ENCODE data around the gene PRPF19. TPM values are rescaled to one million over a fixed set of nuclear protein-coding genes. Genes with fewer than 3 reads are reported as not detected.

The PRPF19 gene
- total RNA-seq, 1 donor from 2014 or later, result 94.9 TPM

- no peak for ATAC-seq
Observed at GRCh38 chr11:60872124-60872960, 34.0 kb downstream of the PRPF19 start.

DNA sequence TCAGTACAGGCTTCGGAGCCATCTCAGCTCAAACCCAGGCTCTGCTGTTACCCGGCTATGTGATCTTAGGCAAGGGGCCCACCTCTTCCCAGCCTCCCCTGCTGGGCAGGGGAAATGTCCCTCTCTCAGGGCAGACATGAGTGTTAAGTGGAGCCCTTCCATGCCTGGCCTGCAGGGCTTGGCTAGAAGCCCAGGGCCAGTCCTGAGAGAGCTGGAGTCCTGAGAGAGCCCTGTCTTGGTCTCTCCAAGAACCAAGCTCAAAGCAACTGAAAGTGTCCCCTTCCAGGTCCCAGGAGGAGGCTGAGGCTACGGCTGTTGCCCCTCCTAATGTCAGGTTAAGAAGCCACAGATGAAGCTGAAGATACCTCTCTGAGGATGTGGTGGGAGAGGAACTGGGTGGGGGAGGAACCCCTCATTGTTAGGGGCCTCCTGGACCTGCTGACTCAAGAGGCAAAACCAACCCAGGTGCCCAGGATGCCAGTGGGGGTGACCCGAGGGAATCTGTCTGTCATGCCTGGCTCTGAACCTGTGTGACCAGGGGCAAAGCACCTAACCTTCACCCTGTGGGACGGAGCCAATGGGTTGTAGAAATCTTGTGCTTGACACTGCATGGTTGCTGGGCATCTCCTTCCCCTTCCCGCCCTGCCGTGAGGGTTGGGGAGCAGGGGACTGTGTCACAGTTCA is 34.9 kb downstream of the PRPF19 start:
- no peak for ATAC-seq

DNA sequence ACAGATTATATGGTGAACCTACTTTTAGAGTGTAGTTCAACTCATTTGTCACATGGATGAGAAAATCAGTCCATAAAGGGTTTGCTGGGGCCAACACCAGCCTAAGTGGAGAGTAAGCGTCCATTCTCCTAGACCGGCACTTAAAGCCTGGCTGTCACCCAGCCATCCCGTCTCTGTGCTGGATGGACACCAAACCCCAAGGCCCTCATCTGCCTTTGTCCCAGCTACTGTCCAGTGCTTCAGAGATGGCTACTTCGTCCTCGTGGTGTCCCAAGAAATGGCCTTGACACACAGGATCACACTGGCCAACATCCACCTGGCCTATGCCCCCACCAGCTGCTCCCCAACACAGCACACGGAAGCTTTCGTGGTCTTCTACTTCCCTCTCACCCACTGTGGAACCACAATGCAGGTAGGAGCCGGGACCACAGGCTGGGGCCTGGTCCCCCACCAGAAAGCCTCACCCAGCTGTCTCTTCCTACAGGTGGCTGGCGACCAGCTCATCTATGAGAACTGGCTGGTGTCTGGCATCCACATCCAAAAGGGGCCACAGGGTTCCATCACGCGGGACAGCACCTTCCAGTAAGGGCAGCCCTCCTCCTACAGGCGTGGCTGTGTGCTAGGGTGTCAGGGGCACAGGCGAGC is 35.5 kb downstream of the PRPF19 start:
- ATAC-seq, result no peak

DNA sequence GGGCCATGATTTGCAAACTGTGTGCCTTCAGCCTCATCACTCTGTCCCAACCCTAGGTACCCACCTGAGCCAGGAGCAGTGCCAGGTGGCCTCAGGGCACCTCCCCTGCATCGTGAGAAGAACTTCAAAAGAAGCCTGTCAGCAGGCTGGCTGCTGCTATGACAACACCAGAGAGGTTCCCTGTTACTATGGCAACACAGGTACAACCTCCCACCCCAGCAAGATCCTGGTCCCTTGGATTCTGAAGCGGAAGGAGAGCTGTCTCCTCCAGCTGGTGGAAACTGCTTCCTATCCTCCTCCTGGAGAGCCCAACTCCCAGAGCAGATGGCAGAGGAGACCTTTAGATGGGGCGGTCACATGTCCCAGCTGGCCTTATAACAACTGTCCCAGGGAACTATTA is 36.1 kb downstream of the PRPF19 start:
- ATAC-seq, result no peak

GRCh38 chr11:60869451-60869825 is 36.9 kb downstream of the PRPF19 start:
- ATAC-seq, result no peak

- ATAC-seq, result no peak
Observed at GRCh38 chr11:60868682-60869450, 37.5 kb downstream of the PRPF19 start.

DNA sequence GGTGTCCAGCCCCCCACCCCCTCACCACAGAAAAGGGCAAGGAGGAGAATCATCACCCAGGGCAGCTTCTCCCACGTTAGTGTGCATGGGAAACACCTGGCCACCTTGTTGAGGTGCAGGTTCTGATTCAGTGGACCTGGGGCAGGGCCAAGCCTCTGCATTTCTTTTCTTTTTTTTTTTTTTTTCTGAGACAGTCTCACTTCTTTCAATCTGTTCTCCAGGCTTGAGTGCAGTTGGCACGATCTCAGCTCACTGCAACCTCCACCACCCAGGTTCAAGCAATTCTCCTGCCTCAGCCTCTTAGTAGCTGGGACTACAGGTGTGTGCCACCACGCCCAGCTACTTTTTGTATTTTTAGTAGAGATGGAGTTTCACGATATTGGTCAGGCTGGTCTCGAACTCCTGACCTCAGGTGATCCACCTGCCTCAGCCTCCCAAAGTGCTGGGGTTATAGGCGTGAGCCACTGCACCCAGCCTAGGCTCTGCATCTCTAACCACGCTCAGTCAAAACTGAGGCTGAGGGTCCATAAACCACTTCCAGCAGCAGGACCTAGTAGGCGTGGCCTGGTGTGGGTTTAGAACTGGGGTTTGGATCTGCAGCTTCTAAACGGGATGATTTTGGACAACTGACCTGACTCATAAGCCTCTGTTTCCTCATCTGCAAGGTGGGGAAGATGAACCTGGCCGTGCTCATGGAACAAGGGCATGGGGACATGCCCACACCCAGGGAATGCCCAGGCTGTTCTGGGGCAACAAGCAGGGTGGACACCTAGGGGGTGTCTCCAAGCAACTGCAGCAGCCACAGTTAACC is 38.3 kb downstream of the PRPF19 start:
- ATAC-seq, result no peak

GRCh38 chr11:60866911-60867870 is 39.2 kb downstream of the PRPF19 start, which contains the start of gene ZP1:
Gene ZP1, plus strand, starts transcription at chr11:60867542. Its CDS starts 20 bp downstream, at chr11:60867562.
- peak; percentile 34 for ATAC-seq

DNA sequence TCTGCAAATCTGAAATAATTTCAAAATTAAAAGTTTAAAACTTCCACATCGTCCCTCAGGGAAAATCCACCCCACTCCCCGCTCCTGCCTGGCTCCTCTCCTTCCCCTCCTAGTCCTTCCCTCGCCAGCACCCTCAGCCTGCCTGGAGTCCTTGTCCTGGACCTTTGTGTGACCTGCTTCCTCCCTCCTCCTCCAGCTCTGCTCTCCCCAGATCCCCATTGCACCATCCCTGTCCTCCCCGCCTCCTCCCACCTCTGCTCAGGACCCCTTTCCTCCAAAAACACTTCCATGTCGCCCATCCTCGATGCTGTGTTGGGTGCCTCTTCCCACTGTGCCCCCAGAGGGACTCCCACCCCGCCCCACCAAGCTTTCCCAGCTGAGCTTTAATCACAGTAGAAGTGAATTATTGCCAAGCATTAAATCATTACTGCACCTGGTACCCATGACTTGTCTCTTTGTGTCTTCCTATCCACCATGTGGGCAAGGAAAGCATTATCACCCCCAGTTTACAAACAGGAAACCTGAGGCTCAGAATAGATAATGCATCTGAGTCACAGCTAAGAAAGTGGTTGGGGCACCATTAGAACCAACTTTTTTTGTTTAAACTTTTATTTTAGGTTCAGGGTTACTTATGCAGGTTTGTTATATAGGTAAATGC is 41.4 kb downstream of the PRPF19 start:
- ATAC-seq, result no peak

GRCh38 chr11:60863550-60864521 is 42.5 kb downstream of the PRPF19 start:
- no peak for ATAC-seq

GRCh38 chr11:60862171-60862570 is 44.2 kb downstream of the PRPF19 start:
- ATAC-seq, result no peak

- ATAC-seq, result no peak
Observed at GRCh38 chr11:60860943-60861342, 45.4 kb downstream of the PRPF19 start.

- ATAC-seq, result no peak
Observed at GRCh38 chr11:60859616-60860250, 46.7 kb downstream of the PRPF19 start.

- no peak for ATAC-seq
Observed at GRCh38 chr11:60858731-60859464, 47.5 kb downstream of the PRPF19 start.

GRCh38 chr11:60858236-60858635 is 48.1 kb downstream of the PRPF19 start:
- ATAC-seq, result no peak

GRCh38 chr11:60857378-60858232 is 48.8 kb downstream of the PRPF19 start:
- no peak for ATAC-seq
